ENCODE data around the gene SLC24A1. TPM values are rescaled to one million over a fixed set of nuclear protein-coding genes. Genes with fewer than 3 reads are reported as not detected.

Gene SLC24A1
- 9.6 and 10.3 TPM in 2 replicates for total RNA-seq
- long read RNA-seq, partial matches to known transcripts = 1 of 3 reads
- long read RNA-seq, other reads (novel, unspliced or antisense) = 2 of 3 reads

DNA sequence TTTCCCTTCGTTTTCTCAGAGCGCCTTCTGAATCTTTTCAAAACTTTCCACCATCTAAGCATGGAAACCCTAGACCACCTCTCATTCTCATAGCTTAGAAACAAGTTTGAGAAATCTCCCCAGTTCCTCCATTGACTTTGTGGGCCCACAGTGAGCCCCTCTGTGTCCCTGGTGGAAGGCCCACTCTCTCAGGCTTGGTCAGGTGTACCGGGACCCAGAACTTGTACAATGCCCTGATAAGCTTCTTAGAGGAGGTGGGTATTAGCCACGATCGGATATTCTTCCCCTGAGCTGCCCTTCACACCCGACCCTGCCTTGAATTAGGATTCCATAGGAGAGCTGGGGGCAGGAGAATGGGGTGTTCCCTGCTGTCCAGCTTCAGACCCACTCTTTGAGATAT, at the start of gene SLC24A1:
SLC24A1 (plus strand) TSS at position 301 of the 400 bp plus-strand sequence. CDS start 2,143 bp downstream, outside the sequence.
- Mint-ChIP-seq H3K4me1 (ENCODE audit: low read depth) (peaks cover 3% of the 10 kb centered on the region), H3K4me3 (ENCODE audit: low read depth) (no peak within 1 kb of the TSS), H3K27me3 (no peaks in the 10 kb centered on the region), H3K36me3 (ENCODE audit: insufficient read depth) (peaks cover 6% of the 10 kb centered on the region), H3K27ac (no peak within 1 kb of the TSS), H3K9me3 (ENCODE audit: low read depth) (no peaks in the 10 kb centered on the region)
- TF ChIP-seq CTCF (IDR thresholded peaks at IDR 0.05; ENCODE audit: unreplicated experiment) = no peak
- no peak for DNase-seq (ENCODE audit: low spot score, unreplicated experiment)

- Mint-ChIP-seq H3K9me3 (ENCODE audit: low read depth) (no peaks in the 10 kb centered on the region), H3K36me3 (ENCODE audit: insufficient read depth) (peaks cover 30% of the 10 kb centered on the region), H3K4me3 (ENCODE audit: low read depth) (no peak overlapping the region), H3K27me3 (no peaks in the 10 kb centered on the region), H3K27ac (no peak overlapping the region), H3K4me1 (ENCODE audit: low read depth) (peaks cover 3% of the 10 kb centered on the region)
- no peak for DNase-seq (ENCODE audit: low spot score, unreplicated experiment)
- no peak for TF ChIP-seq CTCF (IDR thresholded peaks at IDR 0.05; ENCODE audit: unreplicated experiment)
These were observed 49.8 kb upstream of the SLC24A1 start for GRCh38 chr15:65571971-65572370.

DNA sequence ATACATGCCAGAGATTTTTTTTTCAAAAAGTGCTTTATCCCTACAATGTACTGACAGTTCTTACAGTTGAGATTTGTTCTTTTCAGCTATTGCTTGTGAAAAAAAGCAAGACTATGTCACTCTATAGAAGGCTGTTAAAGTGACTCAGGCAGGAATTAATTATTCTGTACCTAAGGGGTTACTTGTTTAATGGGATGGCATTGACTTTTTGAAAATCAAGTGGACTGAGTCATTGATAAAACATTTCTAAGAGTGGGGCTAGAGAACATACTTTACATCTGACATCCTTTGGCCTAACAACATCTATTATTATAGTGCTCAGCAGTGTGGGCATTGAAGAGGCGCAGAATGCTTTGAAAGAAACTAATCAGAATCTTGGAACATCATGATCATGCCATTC, 45.1 kb upstream of the SLC24A1 start:
- Mint-ChIP-seq H3K36me3 (ENCODE audit: insufficient read depth) (peaks cover 19% of the 10 kb centered on the region), H3K4me1 (ENCODE audit: low read depth) (peaks cover 7% of the 10 kb centered on the region), H3K27ac (no peak overlapping the region), H3K4me3 (ENCODE audit: low read depth) (no peak overlapping the region), H3K9me3 (ENCODE audit: low read depth) (no peaks in the 10 kb centered on the region), H3K27me3 (no peaks in the 10 kb centered on the region)
- no peak for TF ChIP-seq CTCF (IDR thresholded peaks at IDR 0.05; ENCODE audit: unreplicated experiment)
- DNase-seq (ENCODE audit: low spot score, unreplicated experiment) = no peak

- Mint-ChIP-seq H3K9me3 (ENCODE audit: low read depth) (no peaks in the 10 kb centered on the region), H3K4me3 (ENCODE audit: low read depth) (no peak overlapping the region), H3K27me3 (no peaks in the 10 kb centered on the region), H3K27ac (peak overlapping the region; percentile 42), H3K36me3 (ENCODE audit: insufficient read depth) (peaks cover 26% of the 10 kb centered on the region), H3K4me1 (ENCODE audit: low read depth) (peaks cover 11% of the 10 kb centered on the region)
- no peak for TF ChIP-seq CTCF (IDR thresholded peaks at IDR 0.05; ENCODE audit: unreplicated experiment)
- no peak for DNase-seq (ENCODE audit: low spot score, unreplicated experiment)
These were observed 44.4 kb upstream of the SLC24A1 start for GRCh38 chr15:65577129-65577996.

DNA sequence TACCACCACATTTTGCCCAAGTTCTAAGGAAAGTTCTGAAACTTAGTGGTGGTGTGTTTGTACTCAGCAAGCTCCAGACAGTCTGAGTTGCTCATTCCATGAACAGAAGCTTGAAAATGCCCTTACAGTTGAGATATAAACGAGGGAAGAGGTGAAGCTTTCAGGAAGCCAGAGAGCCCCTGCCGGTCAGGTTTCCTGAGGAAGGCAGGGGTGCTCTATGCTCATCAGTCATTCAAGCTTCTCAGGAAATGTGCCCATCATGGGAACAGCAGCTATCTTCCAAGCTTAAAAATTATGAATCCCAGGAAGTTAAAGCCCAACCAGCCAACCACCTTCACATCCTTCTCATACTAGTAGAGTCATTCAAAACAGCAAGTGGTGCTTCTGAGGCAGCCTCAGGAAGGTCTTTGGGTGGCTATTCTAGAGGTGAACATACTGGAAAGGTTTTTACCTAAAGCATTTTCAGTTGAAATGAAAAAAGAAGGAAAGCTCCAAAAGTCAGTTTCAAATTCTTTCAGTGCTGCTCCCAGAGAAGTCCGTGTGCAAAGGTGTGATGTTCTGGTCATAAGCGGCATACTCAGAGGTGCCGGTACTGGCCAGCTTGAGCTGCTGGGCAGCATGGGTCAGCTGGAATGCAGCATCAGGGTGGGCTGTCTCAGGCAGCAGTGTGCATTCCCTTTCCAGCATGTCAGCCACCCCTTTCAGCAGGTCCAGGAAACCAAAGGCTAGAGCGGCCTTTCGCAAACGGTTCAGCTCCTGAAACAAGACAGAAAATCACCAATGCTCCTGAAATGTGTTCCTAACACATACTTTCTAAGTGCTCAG, 42.6 kb upstream of the SLC24A1 start:
- peak overlapping the region; percentile 79 for H3K27ac Mint-ChIP-seq
- H3K4me3 Mint-ChIP-seq (ENCODE audit: low read depth) = no peak overlapping the region
- no peaks in the 10 kb centered on the region for H3K9me3 Mint-ChIP-seq (ENCODE audit: low read depth)
- no peak for TF ChIP-seq CTCF (IDR thresholded peaks at IDR 0.05; ENCODE audit: unreplicated experiment)
- no peak for DNase-seq (ENCODE audit: low spot score, unreplicated experiment)
- H3K36me3 Mint-ChIP-seq (ENCODE audit: insufficient read depth) = peaks cover 29% of the 10 kb centered on the region
- no peaks in the 10 kb centered on the region for H3K27me3 Mint-ChIP-seq
- peaks cover 26% of the 10 kb centered on the region for H3K4me1 Mint-ChIP-seq (ENCODE audit: low read depth)
